ENCODE data around the gene GAS1.

The GAS1 gene

DNA sequence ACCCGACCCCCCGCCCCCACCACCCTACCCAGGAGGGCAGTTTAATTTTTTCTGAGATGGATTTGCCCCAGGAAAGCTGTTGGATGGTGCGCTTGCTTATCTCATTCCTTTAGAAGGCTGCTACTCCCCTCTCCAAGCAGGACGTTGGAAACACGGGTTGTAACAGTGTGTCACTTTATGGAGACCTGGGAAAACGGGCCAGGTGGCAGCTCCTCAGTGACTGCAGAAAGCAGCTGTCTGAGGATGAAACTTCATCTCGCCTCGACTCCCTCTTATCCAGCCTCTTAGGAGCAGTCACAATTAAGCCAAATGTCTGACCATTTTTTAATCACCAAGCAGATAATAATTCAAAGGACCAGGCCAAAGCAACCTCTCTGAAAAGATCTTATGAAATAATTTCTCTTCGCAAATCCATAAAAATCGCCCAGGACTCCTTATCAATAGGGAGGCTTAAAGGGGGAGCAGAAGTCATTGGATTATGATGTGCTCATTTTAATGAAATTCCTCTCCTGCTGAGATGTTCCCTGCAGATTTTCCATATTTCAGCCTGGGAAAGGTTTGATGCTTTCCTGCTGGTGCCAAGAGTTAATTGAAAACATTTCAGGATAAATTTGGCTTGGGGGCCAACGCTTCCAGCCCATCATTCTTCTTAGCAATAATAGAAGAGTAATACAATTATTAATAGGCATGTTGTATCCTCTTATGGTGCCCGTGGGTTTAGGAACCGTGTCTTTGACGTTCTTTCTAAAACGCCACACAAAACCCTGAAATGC lies 26.0 kb downstream of the GAS1 start:
- no peak for DNase-seq

DNA sequence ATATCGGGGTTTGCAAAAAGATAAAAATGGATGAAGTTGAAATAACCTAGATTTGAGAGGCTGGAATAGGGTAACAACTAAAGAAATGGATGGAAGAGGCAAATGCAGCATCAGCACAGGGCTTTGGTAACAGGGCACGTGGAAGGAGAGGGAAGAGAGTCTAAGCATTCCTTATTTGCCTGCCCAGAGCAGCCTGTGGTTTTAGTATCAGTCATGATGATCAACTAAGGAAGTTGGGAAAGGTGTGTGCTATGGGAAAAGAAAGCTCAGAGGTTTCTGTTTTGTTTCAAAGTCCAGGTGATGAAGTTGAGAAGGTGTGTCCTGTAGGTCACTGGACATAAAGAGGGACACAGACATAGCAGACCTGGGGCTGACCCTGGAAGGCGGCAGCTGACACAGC lies 28.8 kb downstream of the GAS1 start:
- DNase-seq: no peak

DNA sequence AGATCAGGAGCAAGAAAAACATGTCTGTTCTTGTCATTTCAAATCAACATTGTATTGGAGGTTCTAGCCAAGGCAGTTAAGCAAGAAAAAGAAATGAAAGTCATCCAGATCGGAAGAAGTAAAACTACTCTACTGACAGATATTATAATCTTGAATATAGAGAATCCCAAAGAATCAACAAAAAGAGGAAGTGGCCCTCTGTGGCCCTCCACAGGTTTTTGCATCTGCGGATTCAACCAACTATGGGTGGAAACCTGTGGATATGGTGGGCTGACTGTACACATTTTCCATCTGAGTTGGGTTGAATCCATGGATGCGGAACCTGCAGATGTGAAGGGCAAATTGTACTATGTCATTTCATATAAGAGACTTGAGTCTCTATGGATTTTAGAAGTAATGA lies 35.1 kb downstream of the GAS1 start:
- no peak for DNase-seq

DNA sequence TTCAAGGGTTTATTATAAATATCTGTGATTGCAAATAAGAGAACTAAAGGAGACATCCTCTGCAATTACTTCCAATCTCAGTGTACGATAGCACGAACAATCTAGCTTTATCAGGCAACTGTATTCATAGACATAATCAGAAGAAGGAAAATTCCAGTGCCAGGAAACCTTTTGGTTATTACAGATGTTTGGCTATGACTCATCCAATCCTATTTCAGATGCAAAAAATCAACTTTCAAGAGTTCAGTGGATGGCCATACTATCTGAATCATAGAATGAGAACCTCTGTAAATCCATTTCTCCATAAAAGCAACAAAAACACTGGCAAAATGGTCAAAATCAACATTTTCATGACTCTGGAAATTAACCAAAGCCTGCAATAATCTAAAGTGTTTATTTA lies 37.9 kb downstream of the GAS1 start:
- no peak for DNase-seq

DNA sequence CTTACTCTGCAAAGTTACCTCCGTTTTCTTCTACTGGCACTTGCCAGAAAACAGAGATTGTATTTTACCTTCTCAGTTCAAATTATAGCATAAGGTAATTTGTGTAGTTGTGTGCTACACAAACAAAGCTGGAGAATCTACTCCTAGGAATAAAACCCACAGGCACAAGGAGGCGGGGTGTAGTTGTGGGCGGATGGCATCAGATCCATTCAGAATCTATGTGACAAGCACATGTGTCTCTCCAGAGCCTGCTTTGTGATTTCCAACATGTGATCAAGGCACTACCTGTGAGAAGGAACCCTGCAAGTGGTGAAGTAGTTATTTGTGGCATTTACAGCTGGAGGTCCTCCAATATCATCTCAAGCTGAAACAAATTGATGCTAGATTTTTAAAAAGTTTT lies 39.0 kb downstream of the GAS1 start:
- no peak for DNase-seq

DNA sequence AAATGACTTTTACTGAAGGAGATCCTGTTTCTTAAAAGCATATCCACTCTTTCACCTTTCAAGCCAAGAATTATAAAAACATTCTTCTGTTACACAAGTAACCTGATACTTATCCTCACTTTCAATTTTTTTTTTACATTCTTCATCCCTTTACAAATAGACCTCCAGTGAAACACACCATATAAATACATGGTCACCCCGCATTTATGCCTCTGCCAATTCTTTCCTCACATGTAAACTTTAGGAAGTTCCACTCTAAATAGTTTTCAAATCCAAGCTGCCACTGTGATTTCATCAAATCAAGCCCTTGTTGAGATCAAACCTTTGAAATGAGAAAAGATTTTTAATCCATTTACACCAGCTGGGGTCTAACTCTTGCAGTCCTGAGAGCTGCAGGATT lies 40.0 kb downstream of the GAS1 start:
- DNase-seq: no peak

DNA sequence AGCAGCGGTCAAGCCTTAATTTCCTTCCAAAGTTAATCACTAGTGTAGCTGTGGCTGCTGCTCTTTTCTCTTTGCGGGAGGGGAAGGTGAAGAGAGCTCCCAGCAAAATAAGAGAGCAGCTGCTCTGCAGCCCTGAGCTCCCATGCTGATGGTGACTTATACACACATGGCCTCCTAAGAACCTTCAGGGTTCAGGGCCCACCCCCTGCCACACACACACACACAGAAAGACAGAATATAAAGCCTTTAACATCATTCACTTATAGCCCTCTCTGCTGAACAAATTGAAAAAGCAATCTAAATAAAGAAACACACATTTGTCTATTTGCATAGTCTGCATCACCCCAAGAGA lies 43.6 kb downstream of the GAS1 start:
- no peak for DNase-seq

DNA sequence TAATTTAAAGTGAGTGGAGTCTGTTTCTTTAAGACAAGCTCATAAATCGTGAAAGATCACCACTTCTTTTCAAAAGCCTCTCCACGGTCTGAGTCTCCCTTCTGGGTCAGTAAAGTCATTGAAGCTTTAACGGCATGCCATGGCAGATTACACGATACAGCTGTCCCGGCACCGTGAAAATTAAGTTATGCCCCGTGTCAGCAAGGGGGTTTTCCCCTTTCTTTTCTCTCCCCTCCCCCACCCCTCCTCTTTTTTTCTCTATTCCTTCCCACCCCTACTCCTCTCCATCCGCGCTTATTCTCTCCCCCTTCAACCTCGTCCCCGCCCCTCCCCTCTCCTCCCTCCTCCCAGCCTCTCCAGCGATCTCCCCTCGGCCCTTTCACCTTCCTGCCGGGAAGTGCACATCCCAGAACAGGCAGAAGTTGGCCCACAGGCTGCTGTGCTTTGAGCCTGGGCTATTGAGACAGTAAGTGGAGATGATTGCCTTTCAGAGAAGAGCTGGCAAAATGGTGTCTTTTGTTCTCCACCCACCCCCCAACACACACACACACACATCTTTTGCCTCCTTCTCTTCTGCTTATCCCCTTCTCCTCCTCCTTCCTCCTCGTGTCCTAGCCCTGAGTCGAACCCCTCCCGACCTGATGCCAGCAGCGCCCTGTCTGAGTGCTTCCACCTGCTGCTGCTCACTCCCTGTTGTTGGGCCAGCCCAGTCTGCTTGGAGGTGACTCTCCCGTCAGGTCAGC lies 44.1 kb downstream of the GAS1 start:
- no peak for DNase-seq

DNA sequence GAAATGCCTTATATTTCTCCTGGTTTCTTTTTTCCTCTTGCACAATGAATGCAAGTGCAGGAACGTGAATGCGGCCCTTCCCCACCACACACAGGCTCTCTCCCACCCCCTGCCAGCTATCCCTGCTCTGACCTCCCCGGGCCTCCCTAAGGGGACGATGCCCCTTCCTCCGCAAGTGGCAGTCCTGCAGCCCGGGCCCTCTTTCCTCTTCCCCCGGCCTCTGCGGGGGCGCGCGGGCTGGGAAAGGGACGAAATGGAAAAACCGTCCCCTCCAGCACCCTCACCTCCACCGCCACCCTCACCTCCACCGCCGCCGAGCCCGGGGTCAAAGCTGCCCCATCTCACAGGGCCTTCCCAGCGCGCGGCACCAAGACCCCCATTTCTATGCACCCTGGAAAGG lies 44.7 kb downstream of the GAS1 start:
- no peak for DNase-seq

DNA sequence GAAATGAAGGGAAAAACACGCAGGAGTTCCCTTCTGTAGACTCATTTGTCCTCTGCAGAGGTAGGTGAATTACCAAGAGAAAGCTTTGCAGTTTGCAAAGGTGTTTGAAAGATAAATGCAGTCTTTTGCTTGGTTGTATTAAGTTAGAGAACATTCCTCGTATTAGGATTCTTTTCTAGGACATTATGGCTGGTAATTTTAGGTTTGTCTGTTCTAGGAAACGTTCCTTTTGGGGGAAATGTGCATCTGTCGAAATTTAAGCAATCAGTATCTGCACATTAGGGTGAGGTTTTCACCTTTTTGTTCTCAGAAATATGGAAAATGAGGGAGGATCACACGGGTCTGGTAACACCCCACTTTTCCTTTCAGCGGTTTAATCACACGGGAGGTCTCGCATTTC lies 45.1 kb downstream of the GAS1 start:
- no peak for DNase-seq

DNA sequence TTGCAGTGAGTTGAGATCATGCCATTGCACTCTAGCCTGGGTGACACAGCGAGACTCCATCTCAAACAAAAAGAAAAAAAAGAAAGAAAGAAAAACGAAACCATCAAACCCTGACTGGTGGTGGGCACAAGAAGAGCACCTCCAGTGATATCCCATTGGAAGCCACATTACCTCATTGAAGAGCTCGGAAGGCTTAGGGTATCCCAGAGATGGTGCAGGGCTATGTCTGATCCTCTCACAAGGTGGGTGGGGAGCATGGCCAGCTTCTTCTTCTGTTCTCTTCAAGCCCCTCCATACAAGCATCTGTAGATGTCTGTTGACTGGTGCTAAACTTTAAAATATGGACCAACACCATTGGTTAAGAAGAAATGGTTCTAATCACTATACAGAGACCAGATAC lies 45.8 kb downstream of the GAS1 start:
- no peak for DNase-seq

Data from T-helper 1 cell (primary cell).